MM.1S (cell line): Measurements from ENCODE around the gene SCAI.

Experiments used
- DNase-seq: peaks from one replicate; pipeline ENCODE4 v3.0.0-alpha.2; 2015
- H2AFZ ChIP-seq: fragments of 300-600 bp; sonication (generic); 2 replicates; pipeline ENCODE4 v1.6.0; 2016; ENCODE audit warnings: antibody characterized with exemption, low read length
- H3F3A ChIP-seq: fragments of 300-600 bp; sonication (generic); 2 replicates; pipeline ENCODE4 v1.6.1; 2016; ENCODE audit warnings: mild to moderate bottlenecking, antibody characterized with exemption, low read length, moderate library complexity, mixed read lengths; ENCODE audit not compliant: insufficient read depth
- H3K27ac ChIP-seq: fragments of 300-600 bp; sonication (generic); 2 replicates; pipeline ENCODE4 v1.5.1; 2016; ENCODE audit warnings: mild to moderate bottlenecking, low read length
- H3K27me3 ChIP-seq: fragments of 300-600 bp; sonication (generic); replicated peaks from 2 replicates; pipeline ENCODE4 v1.6.0; 2016; ENCODE audit warnings: low read length; ENCODE audit not compliant: insufficient read depth
- H3K36me3 ChIP-seq: fragments of 300-600 bp; sonication (generic); replicated peaks from 2 replicates; pipeline ENCODE4 v1.6.1; 2016; ENCODE audit warnings: mild to moderate bottlenecking, low read length, mixed read lengths; ENCODE audit not compliant: insufficient read depth
- H3K4me1 ChIP-seq: fragments of 300-600 bp; sonication (generic); 2 replicates; pipeline ENCODE4 v1.6.1; 2016; ENCODE audit warnings: low read length, mixed read lengths
- H3K4me2 ChIP-seq: fragments of 300-600 bp; sonication (generic); 2 replicates; pipeline ENCODE4 v1.6.0; 2016; ENCODE audit warnings: low read depth, low read length
- H3K4me3 ChIP-seq: fragments of 300-600 bp; sonication (generic); 2 replicates; pipeline ENCODE4 v1.5.1; 2016; ENCODE audit warnings: low read length, mixed read lengths
- H3K79me2 ChIP-seq: fragments of 300-600 bp; sonication (generic); 2 replicates; pipeline ENCODE4 v1.6.1; 2016; ENCODE audit warnings: mixed run types, low read length, mixed read lengths
- H3K9ac ChIP-seq: fragments of 300-600 bp; sonication (generic); 2 replicates; pipeline ENCODE4 v1.6.1; 2016; ENCODE audit warnings: low read length, mixed read lengths
- H3K9me2 ChIP-seq: fragments of 300-600 bp; sonication (generic); replicated peaks from 2 replicates; pipeline ENCODE4 v1.6.1; 2016; ENCODE audit warnings: mild to moderate bottlenecking, low read length, mixed read lengths; ENCODE audit not compliant: insufficient read depth
- H3K9me3 ChIP-seq: fragments of 300-600 bp; sonication (generic); replicated peaks from 2 replicates; pipeline ENCODE4 v1.6.1; 2016; ENCODE audit warnings: mild to moderate bottlenecking, low read length, mixed read lengths; ENCODE audit not compliant: insufficient read depth
- H4K20me1 ChIP-seq: fragments of 300-600 bp; sonication (generic); 2 replicates; pipeline ENCODE4 v1.6.1; 2016; ENCODE audit warnings: mild to moderate bottlenecking, low read length, moderate library complexity, mixed read lengths; ENCODE audit not compliant: insufficient read depth
- CTCF ChIP-seq: fragments of 300-600 bp; sonication (generic); IDR thresholded peaks from 2 replicates; pipeline ENCODE4 v1.5.1; 2016; ENCODE audit warnings: antibody characterized with exemption, low read length, mixed read lengths
- EZH2 ChIP-seq: fragments of 300-600 bp; sonication (generic); optimal IDR thresholded peaks from 2 replicates; pipeline ENCODE3; 2017; ENCODE audit warnings: low read depth, mild to moderate bottlenecking, antibody characterized with exemption, low read length, mixed read lengths
- EZH2phosphoT487 ChIP-seq: fragments of 300-600 bp; sonication (generic); IDR thresholded peaks from 2 replicates; pipeline ENCODE4 v1.6.1; 2018; ENCODE audit warnings: antibody characterized with exemption, low read length

Gene SCAI

GRCh38 chr9:125095821-125096443 is 47.4 kb downstream of the SCAI start:
- no peaks in the 10 kb centered on the region for H3F3A ChIP-seq
- H3K4me3 ChIP-seq: no peak overlapping the region
- H3K4me1 ChIP-seq: no peaks in the 10 kb centered on the region
- no peaks in the 10 kb centered on the region for H4K20me1 ChIP-seq
- H3K36me3 ChIP-seq: no peaks in the 10 kb centered on the region
- no peaks in the 10 kb centered on the region for H3K9me3 ChIP-seq
- no peak for TF ChIP-seq EZH2
- TF ChIP-seq EZH2phosphoT487: no peak
- TF ChIP-seq CTCF: no peak
- H3K4me2 ChIP-seq: no peak overlapping the region
- H3K79me2 ChIP-seq: 0 out of 2 replicates have a peak, but pooled peaks cover 6% of the 10 kb centered on the region
- DNase-seq: no peak
- H2AFZ ChIP-seq: no peak overlapping the region
- no peak overlapping the region for H3K9ac ChIP-seq
- no peaks in the 10 kb centered on the region for H3K27me3 ChIP-seq
- H3K27ac ChIP-seq: no peak overlapping the region
- H3K9me2 ChIP-seq: no peaks in the 10 kb centered on the region

GRCh38 chr9:125091121-125091520 is 52.2 kb downstream of the SCAI start:
- DNase-seq: no peak

GRCh38 chr9:125089331-125089730 is 54.0 kb downstream of the SCAI start:
- DNase-seq: no peak
- TF ChIP-seq CTCF: no peak
- no peak for TF ChIP-seq EZH2
- TF ChIP-seq EZH2phosphoT487: no peak
- H3K27ac ChIP-seq: no peak overlapping the region
- H3K4me2 ChIP-seq: no peak overlapping the region
- H3F3A ChIP-seq: no peaks in the 10 kb centered on the region
- no peaks in the 10 kb centered on the region for H3K4me1 ChIP-seq
- no peak overlapping the region for H3K9ac ChIP-seq
- H4K20me1 ChIP-seq: no peaks in the 10 kb centered on the region
- no peaks in the 10 kb centered on the region for H3K9me3 ChIP-seq
- H3K9me2 ChIP-seq: no peaks in the 10 kb centered on the region
- 0 out of 2 replicates have a peak, but pooled peaks cover 4% of the 10 kb centered on the region for H3K79me2 ChIP-seq
- no peaks in the 10 kb centered on the region for H3K27me3 ChIP-seq
- H2AFZ ChIP-seq: no peak overlapping the region
- H3K4me3 ChIP-seq: no peak overlapping the region
- no peaks in the 10 kb centered on the region; the same call in 1 of the 2 replicates for H3K36me3 ChIP-seq

More at GRCh38 chr9:125091121-125091520, 52.2 kb downstream of the SCAI start:
- 0 out of 2 replicates have a peak, but pooled peaks cover 6% of the 10 kb centered on the region for H3K79me2 ChIP-seq
- no peaks in the 10 kb centered on the region for H3K9me3 ChIP-seq
- H3K9ac ChIP-seq: no peak overlapping the region
- H3K4me3 ChIP-seq: no peak overlapping the region
- no peaks in the 10 kb centered on the region for H3F3A ChIP-seq
- no peaks in the 10 kb centered on the region; the same call in 1 of the 2 replicates for H3K36me3 ChIP-seq
- no peaks in the 10 kb centered on the region for H3K27me3 ChIP-seq
- TF ChIP-seq EZH2 (no peak), CTCF (no peak), EZH2phosphoT487 (no peak)
- H2AFZ ChIP-seq: no peak overlapping the region
- no peak overlapping the region for H3K27ac ChIP-seq
- no peaks in the 10 kb centered on the region for H3K4me1 ChIP-seq
- no peaks in the 10 kb centered on the region for H3K9me2 ChIP-seq
- H4K20me1 ChIP-seq: no peaks in the 10 kb centered on the region
- no peak overlapping the region for H3K4me2 ChIP-seq
